Spleen (tissue), 11 donors: Measurements from ENCODE around the gene DTD1. TPM values are rescaled to one million over a fixed set of nuclear protein-coding genes. Genes with fewer than 3 reads are reported as not detected.

ENCODE experiments used
- DNase-seq: peaks from one replicate; pipeline ENCODE4 v3.0.0-alpha.2; 2020
- H3K27ac ChIP-seq, 8 donors: fragments of 200-600 bp; sonication (generic) in 7 of 8; 1 replicate in 4 of 8; 2 replicates in 4 of 8; pipeline versions ENCODE4 v1.5.0 to v1.8.0; 2016 to 2021; ENCODE audit warnings: inconsistent platforms in 4 of 8, mild to moderate bottlenecking in 4 of 8, moderate library complexity in 1 of 8
- H3K27me3 ChIP-seq, 7 donors: fragments of 200-600 bp; sonication (generic) in 6 of 7; replicated peaks in 1 of 7; 1 replicate in 4 of 7; 2 replicates in 3 of 7; pipeline versions ENCODE4 v1.5.0 to v1.8.0; 2016 to 2021; ENCODE audit warnings: inconsistent platforms in 3 of 7, mild to moderate bottlenecking in 1 of 7
- H3K36me3 ChIP-seq, 6 donors: fragments of 200-600 bp; sonication (generic) in 5 of 6; 1 replicate in 4 of 6; 2 replicates in 2 of 6; pipeline versions ENCODE4 v1.5.0 to v1.8.0; 2016 to 2021; ENCODE audit warnings: inconsistent platforms in 2 of 6
- H3K4me1 ChIP-seq, 6 donors: fragments of 200-600 bp; sonication (generic) in 5 of 6; 1 replicate in 3 of 6; 2 replicates in 3 of 6; pipeline versions ENCODE4 v1.5.0 to v1.8.0; 2016 to 2021; ENCODE audit warnings: inconsistent platforms in 3 of 6
- H3K4me3 ChIP-seq, 8 donors: fragments of 200-600 bp; sonication (generic) in 7 of 8; 1 replicate in 4 of 8; 2 replicates in 4 of 8; pipeline versions ENCODE4 v1.5.0 to v1.8.0; 2016 to 2021; ENCODE audit warnings: inconsistent platforms in 4 of 8, mild to moderate bottlenecking in 4 of 8, moderate library complexity in 2 of 8
- H3K9me3 ChIP-seq, 8 donors: fragments of 200-600 bp; sonication (generic) in 7 of 8; 1 replicate in 4 of 8; 2 replicates in 4 of 8; pipeline versions ENCODE4 v1.5.0 to v1.8.0; 2016 to 2021; ENCODE audit warnings: inconsistent platforms in 4 of 8
- CTCF ChIP-seq, 11 experiments: fragments of 200-600 bp in 7 of 11; fragments of 450-650 bp in 4 of 11; sonication (generic) in 4 of 11; IDR thresholded peaks in 8 of 11; conservative IDR thresholded peaks in 3 of 11; 1 replicate in 7 of 11; 2 replicates in 4 of 11; pipeline versions ENCODE4 v1.4.0 to v1.8.0; 2016 to 2021; ENCODE audit warnings: antibody characterized with exemption in 11 of 11, inconsistent platforms in 4 of 11, mild to moderate bottlenecking in 1 of 11
- POLR2A ChIP-seq, 3 donors: fragments of 450-650 bp; IDR thresholded peaks; one replicate each; pipeline ENCODE4 v1.5.1; 2017; ENCODE audit warnings: antibody characterized with exemption in 3 of 3, mild to moderate bottlenecking in 1 of 3
- POLR2AphosphoS5 ChIP-seq, 3 donors: sonication (generic); formaldehyde crosslinking; IDR thresholded peaks; one replicate each; pipeline ENCODE4 v1.5.1; 2017; ENCODE audit warnings: antibody characterized with exemption in 3 of 3
- WGBS, 5 donors: extraction: QIAGEN DNeasy Blood & Tissue Kit in 3 of 5; methylation state at CpG; one replicate each; pipeline versions ENCODE4 v1.1.5 to v1.1.7; 2013 to 2018; 5-methylcytosine and 5-hydroxymethylcytosine counted together
- intact Hi-C: fragments of 100-400 bp; cut with DNase I; formaldehyde crosslinking; loops from one replicate; pipeline ENCODE4 v1.15.0; 2023; ENCODE audit warnings: low total_unique reads
- polyA plus RNA-seq, 3 donors: library from polyadenylated mRNA; stranded (reverse); fragments of 200-250 nt; gene quantifications; one replicate each; pipeline ENCODE4 v1.2.1, GENCODE V29; 2013
- total RNA-seq, 7 donors: library from RNA; depleted of rRNA in 3 of 7; stranded (reverse); fragments of >200 nt in 3 of 7; fragmentation: NEBNext Ultra II Directional in 4 of 7; extraction: Animal tissue kit (Norgen Biotek cat#: 25700) in 4 of 7; gene quantifications; one replicate each; pipeline versions ENCODE4 v1.1.0 to v1.2.1, GENCODE V29; 2016 to 2021
- donor health status: healthy with polysubstance abuse.
- donor health status: DM: no; HTN: no; CAD: no; lungs with moderate emphysema.
- donor health status: DM: no; HTN: no; CAD: no.
- donor health status: Bipolar disorder and iron deficiency.
- donor health status: healthy.
- donor health status: DM: no; HTN: no; CAD: no.
- donor health status: DM: yes; HTN: yes; CAD: no.

DTD1 gene
- total and polyA plus RNA-seq, 10 donors, result 17.4 to 29.7 (median 23.3) TPM

- DNase-seq, result no peak
- no peaks in the 10 kb centered on the region for H3K27me3 ChIP-seq
- intact Hi-C loops, result no loop called here
- peaks cover 0 to 100% (median 83%) of the 10 kb centered on the region in 6 donors for H3K36me3 ChIP-seq
- no peaks in the 10 kb centered on the region for H3K9me3 ChIP-seq
- no peak for TF ChIP-seq POLR2AphosphoS5 (IDR thresholded peaks at IDR 0.05)
- no peak for TF ChIP-seq POLR2A (IDR thresholded peaks at IDR 0.05)
- no peak for TF ChIP-seq CTCF (IDR thresholded peaks at IDR 0.05 in 8 of 11, conservative IDR thresholded peaks at IDR 0.05 in 3 of 11)
- no peak overlapping the region for H3K4me3 ChIP-seq
- 93 to 98% (median 96%) methylated on average over 6 to 7 of the region's 7 CpGs for WGBS, 5 donors
- no peaks in the 10 kb centered on the region for H3K4me1 ChIP-seq
- H3K27ac ChIP-seq, result no peak overlapping the region
Measured at GRCh38 chr20:18543932-18544331, 43.9 kb upstream of the DTD1 start.

GRCh38 chr20:18545566-18545965, 42.3 kb upstream of the DTD1 start:
- Histone ChIP-seq H3K27me3 (no peaks in the 10 kb centered on the region), H3K4me3 (no peak overlapping the region), H3K4me1 (no peaks in the 10 kb centered on the region), H3K36me3 (peaks cover 0 to 100% (median 86%) of the 10 kb centered on the region in 6 donors), H3K27ac (no peak overlapping the region), H3K9me3 (no peaks in the 10 kb centered on the region)
- DNase-seq, result no peak
- TF ChIP-seq POLR2AphosphoS5 (IDR thresholded peaks at IDR 0.05), result no peak
- TF ChIP-seq POLR2A (IDR thresholded peaks at IDR 0.05), result no peak
- TF ChIP-seq CTCF (IDR thresholded peaks at IDR 0.05 in 8 of 11, conservative IDR thresholded peaks at IDR 0.05 in 3 of 11), result no peak
- 83 to 100% (median 94%) methylated on average over 1 of the region's 1 CpG for WGBS, 5 donors
- intact Hi-C loops, result no loop called here

- Histone ChIP-seq H3K4me1 (no peaks in the 10 kb centered on the region), H3K27me3 (no peaks in the 10 kb centered on the region), H3K36me3 (peaks cover 0 to 100% (median 88%) of the 10 kb centered on the region in 6 donors), H3K4me3 (no peak overlapping the region), H3K27ac (no peak overlapping the region), H3K9me3 (no peaks in the 10 kb centered on the region)
- no peak for DNase-seq
- intact Hi-C loops, result no loop called here
- WGBS, 5 donors, result 93 to 99% (median 97%) methylated on average over 3 of the region's 3 CpGs
- TF ChIP-seq CTCF (IDR thresholded peaks at IDR 0.05 in 8 of 11, conservative IDR thresholded peaks at IDR 0.05 in 3 of 11) (no peak), POLR2AphosphoS5 (IDR thresholded peaks at IDR 0.05) (no peak), POLR2A (IDR thresholded peaks at IDR 0.05) (no peak)
Measured at GRCh38 chr20:18548465-18548864, 39.4 kb upstream of the DTD1 start.

- H3K4me3 ChIP-seq, result no peak overlapping the region
- intact Hi-C loops, result no loop called here
- H3K36me3 ChIP-seq, result peaks cover 0 to 100% (median 87%) of the 10 kb centered on the region in 6 donors
- no peak for TF ChIP-seq POLR2AphosphoS5 (IDR thresholded peaks at IDR 0.05)
- no peak for TF ChIP-seq CTCF (IDR thresholded peaks at IDR 0.05 in 8 of 11, conservative IDR thresholded peaks at IDR 0.05 in 3 of 11)
- no peak for TF ChIP-seq POLR2A (IDR thresholded peaks at IDR 0.05)
- no peak overlapping the region for H3K27ac ChIP-seq
- WGBS, 5 donors, result 93 to 99% (median 97%) methylated on average over 8 of the region's 8 CpGs
- DNase-seq, result no peak
- no peaks in the 10 kb centered on the region for H3K4me1 ChIP-seq
- H3K27me3 ChIP-seq, result no peaks in the 10 kb centered on the region
- H3K9me3 ChIP-seq, result no peaks in the 10 kb centered on the region
Measured at GRCh38 chr20:18553746-18554145, 34.1 kb upstream of the DTD1 start.
